ENCODE results near the gene IQSEC1. TPM values are rescaled to one million over a fixed set of nuclear protein-coding genes. Genes with fewer than 3 reads are reported as not detected.

IQSEC1 gene
- total RNA-seq, 1 experiment from 2014 or later, result 13.0 TPM

DNA sequence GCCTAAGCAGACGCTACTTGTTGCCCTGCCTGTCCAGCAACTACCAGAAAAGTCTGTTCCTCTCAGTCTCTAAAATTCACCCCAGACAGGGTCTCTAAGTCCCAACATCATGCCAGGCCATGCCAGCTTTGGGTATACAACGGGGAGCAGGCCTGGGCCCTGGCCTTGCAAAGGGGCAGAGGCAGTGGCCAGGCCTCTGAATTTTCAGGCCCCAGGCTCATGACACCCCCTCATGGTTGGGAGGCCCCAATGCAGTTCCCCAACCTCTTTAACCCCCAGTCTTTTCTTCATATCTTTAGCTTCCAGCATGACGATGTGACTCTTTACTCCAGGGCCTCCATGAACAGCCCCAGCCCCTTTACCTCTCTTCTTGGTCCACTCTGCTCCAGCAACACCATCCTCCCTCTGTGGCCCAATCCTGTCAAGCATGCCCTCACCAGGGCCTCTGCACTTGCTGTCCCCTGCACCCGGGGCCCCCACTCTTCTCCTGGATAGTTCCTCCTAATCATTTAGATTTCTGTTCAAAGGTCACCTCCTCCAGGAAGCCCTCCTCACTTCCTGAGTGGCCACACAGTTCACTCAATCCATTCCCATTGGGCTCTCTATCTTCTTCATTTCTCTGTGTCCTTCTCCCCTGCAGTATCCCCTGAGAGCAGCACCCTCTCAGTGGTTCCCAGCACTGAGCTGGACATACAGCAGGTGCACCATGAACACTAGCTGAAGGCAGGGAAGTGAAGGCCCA is 4.8 kb downstream of the IQSEC1 start:
- Histone ChIP-seq H3K36me3 (ENCODE audit: insufficient read depth, low read length, poor library complexity, severe bottlenecking) (no peaks in the 10 kb centered on the region), H3K27ac (ENCODE audit: low read depth, low read length, poor library complexity, severe bottlenecking) (no peak overlapping the region), H3K9me3 (ENCODE audit: low read depth, low read length, poor library complexity, severe bottlenecking) (no peaks in the 10 kb centered on the region), H3K27me3 (replicated peaks; ENCODE audit: insufficient read depth, low read depth, low read length, poor library complexity) (peaks cover 12% of the 10 kb centered on the region), H3K4me3 (ENCODE audit: low read depth, low read length, poor library complexity, severe bottlenecking) (no peak overlapping the region), H3K4me1 (ENCODE audit: insufficient read depth, low read length, poor library complexity, severe bottlenecking) (no peaks in the 10 kb centered on the region)
- no peak for DNase-seq (ENCODE audit: low spot score)
- ChIA-PET POLR2A (ENCODE audit: low non-redundant PET) (no interaction called here), CTCF (no interaction called here)
- TF ChIP-seq, protein P1, sequence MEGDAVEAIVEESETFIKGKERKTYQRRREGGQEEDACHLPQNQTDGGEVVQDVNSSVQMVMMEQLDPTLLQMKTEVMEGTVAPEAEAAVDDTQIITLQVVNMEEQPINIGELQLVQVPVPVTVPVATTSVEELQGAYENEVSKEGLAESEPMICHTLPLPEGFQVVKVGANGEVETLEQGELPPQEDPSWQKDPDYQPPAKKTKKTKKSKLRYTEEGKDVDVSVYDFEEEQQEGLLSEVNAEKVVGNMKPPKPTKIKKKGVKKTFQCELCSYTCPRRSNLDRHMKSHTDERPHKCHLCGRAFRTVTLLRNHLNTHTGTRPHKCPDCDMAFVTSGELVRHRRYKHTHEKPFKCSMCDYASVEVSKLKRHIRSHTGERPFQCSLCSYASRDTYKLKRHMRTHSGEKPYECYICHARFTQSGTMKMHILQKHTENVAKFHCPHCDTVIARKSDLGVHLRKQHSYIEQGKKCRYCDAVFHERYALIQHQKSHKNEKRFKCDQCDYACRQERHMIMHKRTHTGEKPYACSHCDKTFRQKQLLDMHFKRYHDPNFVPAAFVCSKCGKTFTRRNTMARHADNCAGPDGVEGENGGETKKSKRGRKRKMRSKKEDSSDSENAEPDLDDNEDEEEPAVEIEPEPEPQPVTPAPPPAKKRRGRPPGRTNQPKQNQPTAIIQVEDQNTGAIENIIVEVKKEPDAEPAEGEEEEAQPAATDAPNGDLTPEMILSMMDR (conservative IDR thresholded peaks at IDR 0.05; ENCODE audit: low read depth, low read length), result no peak
- TF ChIP-seq EZH2 (IDR thresholded peaks at IDR 0.05; ENCODE audit: borderline replicate concordance, low read depth, low read length, poor library complexity, severe bottlenecking), result no peak
- no TSS peak for BruUV-seq (replicated peaks)
- intact Hi-C loops (cut with micrococcal nuclease; ENCODE audit: unreplicated experiment), result no loop called here

DNA sequence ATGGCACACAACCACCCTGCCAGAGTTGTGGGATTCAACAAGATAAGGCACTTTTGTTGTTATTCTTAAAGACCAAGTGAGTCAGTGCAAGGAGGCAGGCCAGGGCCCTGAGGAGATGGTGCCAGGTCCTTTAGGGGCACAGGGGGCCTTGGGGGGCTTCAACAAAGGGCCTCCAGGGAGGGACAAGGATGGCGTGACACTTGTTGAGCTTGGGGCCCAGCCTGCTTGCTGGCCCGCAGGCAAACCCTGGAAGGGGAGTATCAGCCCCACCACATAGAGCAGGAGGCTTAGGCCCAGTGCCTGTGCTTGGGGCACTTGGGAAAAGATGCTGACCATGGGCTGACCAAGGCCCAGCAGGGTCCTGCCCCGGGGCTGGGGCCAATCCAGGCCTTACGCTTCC is 5.5 kb downstream of the IQSEC1 start:
- POLR2A ChIA-PET (ENCODE audit: low non-redundant PET), result no interaction called here
- Histone ChIP-seq H3K4me3 (ENCODE audit: low read depth, low read length, poor library complexity, severe bottlenecking) (no peak overlapping the region), H3K27ac (ENCODE audit: low read depth, low read length, poor library complexity, severe bottlenecking) (no peak overlapping the region), H3K4me1 (ENCODE audit: insufficient read depth, low read length, poor library complexity, severe bottlenecking) (no peaks in the 10 kb centered on the region), H3K9me3 (ENCODE audit: low read depth, low read length, poor library complexity, severe bottlenecking) (no peaks in the 10 kb centered on the region), H3K36me3 (ENCODE audit: insufficient read depth, low read length, poor library complexity, severe bottlenecking) (no peaks in the 10 kb centered on the region), H3K27me3 (replicated peaks; ENCODE audit: insufficient read depth, low read depth, low read length, poor library complexity) (peaks cover 6% of the 10 kb centered on the region)
- no peak for TF ChIP-seq EZH2 (IDR thresholded peaks at IDR 0.05; ENCODE audit: borderline replicate concordance, low read depth, low read length, poor library complexity, severe bottlenecking)
- TF ChIP-seq, protein P1 (conservative IDR thresholded peaks at IDR 0.05; ENCODE audit: low read depth, low read length), result no peak
- CTCF ChIA-PET, result no interaction called here
- intact Hi-C loops (cut with micrococcal nuclease; ENCODE audit: unreplicated experiment), result no loop called here
- DNase-seq (ENCODE audit: low spot score), result no peak
- no TSS peak for BruUV-seq (replicated peaks)

DNA sequence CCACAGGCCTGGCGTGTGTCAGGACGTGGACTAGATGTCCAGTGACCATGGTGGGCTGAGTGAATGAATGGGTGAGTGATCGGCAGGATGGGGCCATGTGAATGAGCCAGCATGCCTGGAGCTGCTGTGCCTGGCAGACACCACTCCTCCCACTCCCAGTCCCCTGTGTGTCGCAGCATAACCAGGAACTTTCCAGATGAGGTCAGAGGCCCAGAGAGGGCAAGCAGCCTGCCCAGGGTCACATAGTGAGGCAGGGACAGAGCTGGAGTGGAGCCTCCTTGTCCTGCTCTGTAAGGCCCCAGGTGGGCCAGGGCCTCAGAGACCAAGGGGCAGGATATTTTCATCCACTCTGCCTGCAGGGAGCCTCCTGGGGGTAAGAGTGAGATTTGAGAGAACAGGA is 6.4 kb downstream of the IQSEC1 start:
- DNase-seq (ENCODE audit: low spot score), result no peak

More for the DNA sequence above, 6.4 kb downstream of the IQSEC1 start:
- no peak overlapping the region for H3K4me3 ChIP-seq (ENCODE audit: low read depth, low read length, poor library complexity, severe bottlenecking)
- no TSS peak for BruUV-seq (replicated peaks)
- no peak for TF ChIP-seq EZH2 (IDR thresholded peaks at IDR 0.05; ENCODE audit: borderline replicate concordance, low read depth, low read length, poor library complexity, severe bottlenecking)
- TF ChIP-seq, protein P1 (conservative IDR thresholded peaks at IDR 0.05; ENCODE audit: low read depth, low read length), result no peak
- no peaks in the 10 kb centered on the region for H3K9me3 ChIP-seq (ENCODE audit: low read depth, low read length, poor library complexity, severe bottlenecking)
- no peaks in the 10 kb centered on the region for H3K27me3 ChIP-seq (replicated peaks; ENCODE audit: insufficient read depth, low read depth, low read length, poor library complexity)
- no peaks in the 10 kb centered on the region for H3K36me3 ChIP-seq (ENCODE audit: insufficient read depth, low read length, poor library complexity, severe bottlenecking)
- intact Hi-C loops (cut with micrococcal nuclease; ENCODE audit: unreplicated experiment), result no loop called here
- ChIA-PET CTCF (no interaction called here), POLR2A (ENCODE audit: low non-redundant PET) (no interaction called here)
- H3K4me1 ChIP-seq (ENCODE audit: insufficient read depth, low read length, poor library complexity, severe bottlenecking), result no peaks in the 10 kb centered on the region
- H3K27ac ChIP-seq (ENCODE audit: low read depth, low read length, poor library complexity, severe bottlenecking), result no peak overlapping the region

Measured in A673 (cell line).